Neural cell (in vitro differentiated cells): ENCODE results near the gene CTRB1. TPM values are rescaled to one million over a fixed set of nuclear protein-coding genes. Genes with fewer than 3 reads are reported as not detected.

ENCODE experiments used
- H2AFZ ChIP-seq: fragments of 200-600, 300-800 bp; sonication (generic), shearing (Covaris generic); 2 replicates; pipeline ENCODE4 v1.6.0; 2014; ENCODE audit warnings: low read depth, mild to moderate bottlenecking, antibody characterized with exemption, low read length, moderate library complexity
- H3F3A ChIP-seq: fragments of 200-600 bp; shearing (Covaris generic); 2 replicates; pipeline ENCODE4 v1.6.1; 2016; ENCODE audit warnings: mild to moderate bottlenecking, moderate library complexity, mixed read lengths, antibody characterized with exemption, low read length; ENCODE audit not compliant: insufficient read depth, poor library complexity, severe bottlenecking
- H3K27ac ChIP-seq: fragments of 200-600, 300-800 bp; sonication (generic), shearing (Covaris generic); 2 replicates; pipeline ENCODE4 v1.5.1; 2014; ENCODE audit warnings: mild to moderate bottlenecking, low read length, moderate library complexity
- H3K27me3 ChIP-seq: fragments of 300-800, 200-600 bp; sonication (generic), shearing (Covaris generic); 2 replicates; pipeline ENCODE4 v1.6.0; 2014; ENCODE audit warnings: mild to moderate bottlenecking, low read depth, low read length, moderate library complexity; ENCODE audit not compliant: insufficient read depth
- H3K36me3 ChIP-seq: fragments of 300-800, 200-600 bp; sonication (generic), shearing (Covaris generic); 2 replicates; pipeline ENCODE4 v1.5.1; 2014; ENCODE audit warnings: mild to moderate bottlenecking, antibody characterized with exemption, low read length, moderate library complexity; ENCODE audit not compliant: insufficient read depth
- H3K4me2 ChIP-seq: fragments of 300-800, 200-600 bp; sonication (generic), shearing (Covaris generic); 2 replicates; pipeline ENCODE4 v1.6.0; 2014; ENCODE audit warnings: mild to moderate bottlenecking, low read length
- H3K4me3 ChIP-seq: fragments of 300-800, 200-600 bp; sonication (generic), shearing (Covaris generic); 2 replicates; pipeline ENCODE4 v1.5.1; 2014; ENCODE audit warnings: mild to moderate bottlenecking, low read length, moderate library complexity
- H3K79me2 ChIP-seq: fragments of 200-600 bp; shearing (Covaris generic); replicated peaks from 2 replicates; pipeline ENCODE4 v1.6.0; 2014; ENCODE audit warnings: mild to moderate bottlenecking, low read length, moderate library complexity; ENCODE audit not compliant: insufficient read depth
- H3K9ac ChIP-seq: fragments of 300-800, 200-600 bp; sonication (generic), shearing (Covaris generic); 2 replicates; pipeline ENCODE4 v1.6.1; 2016; ENCODE audit warnings: mild to moderate bottlenecking, low read length, mixed read lengths
- H3K9me2 ChIP-seq: fragments of 200-600 bp; shearing (Covaris generic); 2 replicates; pipeline ENCODE4 v1.6.1; 2016; ENCODE audit warnings: mild to moderate bottlenecking, low read length, mixed read lengths; ENCODE audit not compliant: insufficient read depth
- H3K9me3 ChIP-seq: fragments of 200-600, 300-800 bp; sonication (generic), shearing (Covaris generic); 2 replicates; pipeline ENCODE4 v1.6.1; 2016; ENCODE audit warnings: mild to moderate bottlenecking, mixed run types, low read length, moderate library complexity, mixed read lengths
- H4K20me1 ChIP-seq: fragments of 200-600 bp; shearing (Covaris generic); 2 replicates; pipeline ENCODE4 v1.6.1; 2016; ENCODE audit warnings: mild to moderate bottlenecking, mixed run types; ENCODE audit not compliant: insufficient read depth
- CTCF ChIP-seq: fragments of 450-650 bp; IDR thresholded peaks from 2 replicates; pipeline ENCODE4 v1.5.1; 2014; ENCODE audit warnings: antibody characterized with exemption, mild to moderate bottlenecking, moderate library complexity; ENCODE audit not compliant: poor library complexity, severe bottlenecking
- EP300 ChIP-seq: fragments of 450-650 bp; conservative IDR thresholded peaks from 2 replicates; pipeline ENCODE4 v1.6.1; 2014; ENCODE audit warnings: antibody characterized with exemption, mild to moderate bottlenecking, moderate library complexity; ENCODE audit not compliant: poor library complexity, severe bottlenecking
- EZH2 ChIP-seq: fragments of 200-600, 300-800 bp; shearing (Covaris generic), sonication (generic); IDR thresholded peaks from 2 replicates; pipeline ENCODE4 v1.6.1; 2014; ENCODE audit warnings: antibody characterized with exemption, low read length, borderline replicate concordance, mild to moderate bottlenecking; ENCODE audit not compliant: insufficient read depth, poor library complexity, severe bottlenecking
- MXI1 ChIP-seq: fragments of 450-650 bp; conservative IDR thresholded peaks from 2 replicates; pipeline ENCODE4 v1.6.1; 2014; ENCODE audit warnings: antibody characterized with exemption, mild to moderate bottlenecking; ENCODE audit not compliant: poor library complexity, severe bottlenecking
- POLR2AphosphoS5 ChIP-seq: IDR thresholded peaks from 2 replicates; pipeline ENCODE4 v1.6.1; 2012
- RAD21 ChIP-seq: fragments of 450-650 bp; conservative IDR thresholded peaks from 2 replicates; pipeline ENCODE4 v1.6.1; 2014; ENCODE audit warnings: antibody characterized with exemption, mild to moderate bottlenecking, moderate library complexity
- REST ChIP-seq: IDR thresholded peaks from 2 replicates; pipeline ENCODE4 v1.6.1; 2012; ENCODE audit warnings: borderline replicate concordance
- SMC3 ChIP-seq: fragments of 450-650 bp; conservative IDR thresholded peaks from 2 replicates; pipeline ENCODE4 v1.6.1; 2014; ENCODE audit warnings: antibody characterized with exemption, mild to moderate bottlenecking, moderate library complexity; ENCODE audit not compliant: poor library complexity
- TAF1 ChIP-seq: IDR thresholded peaks from 2 replicates; pipeline ENCODE4 v1.6.1; 2012; ENCODE audit warnings: low read depth
- polyA plus RNA-seq: library from polyadenylated mRNA; depleted of rRNA; stranded (reverse); fragments of >200 nt; gene quantifications from 2 replicates; pipeline ENCODE4 v1.2.3, GENCODE V29; 2014

CTRB1 gene
- polyA plus RNA-seq, 1 donor from 2014 or later, result not detected

GRCh38 chr16:75254359-75254837, 35.6 kb downstream of the CTRB1 start:
- H3K79me2 ChIP-seq, result peaks cover 47% of the 10 kb centered on the region
- H3K9me2 ChIP-seq, result no peaks in the 10 kb centered on the region
- no peak overlapping the region for H3K4me3 ChIP-seq
- H3K36me3 ChIP-seq, result no peaks in the 10 kb centered on the region
- peaks cover 6% of the 10 kb centered on the region for H4K20me1 ChIP-seq
- H3K9ac ChIP-seq, result no peak overlapping the region
- no peaks in the 10 kb centered on the region for H3K9me3 ChIP-seq
- H3F3A ChIP-seq, result no peaks in the 10 kb centered on the region
- H3K4me2 ChIP-seq, result no peak overlapping the region
- no peak overlapping the region for H3K27ac ChIP-seq
- no peaks in the 10 kb centered on the region for H3K27me3 ChIP-seq
- no peak overlapping the region for H2AFZ ChIP-seq
- TF ChIP-seq CTCF (no peak), REST (no peak), POLR2AphosphoS5 (no peak), RAD21 (no peak), MXI1 (no peak)

GRCh38 chr16:75256059-75256571, 37.3 kb downstream of the CTRB1 start:
- H3K27me3 ChIP-seq, result no peaks in the 10 kb centered on the region
- H3K4me3 ChIP-seq, result no peak overlapping the region
- H3K9ac ChIP-seq, result no peak overlapping the region
- no peak overlapping the region for H3K27ac ChIP-seq
- H3K9me3 ChIP-seq, result no peaks in the 10 kb centered on the region
- H3K9me2 ChIP-seq, result no peaks in the 10 kb centered on the region
- H2AFZ ChIP-seq, result no peak overlapping the region
- H3K4me2 ChIP-seq, result no peak overlapping the region
- peaks cover 40% of the 10 kb centered on the region for H3K79me2 ChIP-seq
- H3K36me3 ChIP-seq, result no peaks in the 10 kb centered on the region
- no peaks in the 10 kb centered on the region for H4K20me1 ChIP-seq
- no peak for TF ChIP-seq POLR2AphosphoS5
- TF ChIP-seq RAD21, result no peak
- no peak for TF ChIP-seq SMC3
- TF ChIP-seq REST, result no peak
- TF ChIP-seq EZH2, result no peak
- no peak for TF ChIP-seq MXI1
- no peak for TF ChIP-seq CTCF
- TF ChIP-seq EP300, result no peak
- TF ChIP-seq TAF1, result no peak
- no peaks in the 10 kb centered on the region for H3F3A ChIP-seq
